OCI-LY3 (cell line): Measurements from ENCODE around the gene CTSW.

Source experiments
- H2AFZ ChIP-seq: fragments of 200-600, 300-600 bp; shearing (Covaris generic); 2 replicates; pipeline ENCODE4 v1.6.0; 2014; ENCODE audit warnings: antibody characterized with exemption, low read depth, low read length
- H3K27ac ChIP-seq: fragments of 200-600, 300-600 bp; sonication (generic); 2 replicates; pipeline ENCODE4 v1.5.1; 2014; ENCODE audit warnings: mild to moderate bottlenecking, low read length, moderate library complexity, mixed read lengths
- H3K27me3 ChIP-seq: fragments of 200-600, 300-600 bp; sonication (generic); 2 replicates; pipeline ENCODE4 v1.6.1; 2014; ENCODE audit warnings: low read depth, low read length, mixed read lengths
- H3K36me3 ChIP-seq: fragments of 200-600, 300-600 bp; sonication (generic); replicated peaks from 2 replicates; pipeline ENCODE3; 2014; ENCODE audit warnings: low read depth, low read length, mixed read lengths
- H3K4me1 ChIP-seq: fragments of 300-600, 200-600 bp; sonication (generic); 2 replicates; pipeline ENCODE4 v1.6.1; 2014; ENCODE audit warnings: low read length, mixed read lengths
- H3K4me2 ChIP-seq: fragments of 200-600, 300-600 bp; sonication (generic); 2 replicates; pipeline ENCODE4 v1.6.1; 2014; ENCODE audit warnings: low read length, mixed read lengths
- H3K4me3 ChIP-seq: fragments of 300-600, 200-600 bp; sonication (generic); 2 replicates; pipeline ENCODE4 v1.5.1; 2014; ENCODE audit warnings: antibody characterized with exemption, mild to moderate bottlenecking, low read length, moderate library complexity
- H3K79me2 ChIP-seq: fragments of 300-600, 200-600 bp; shearing (Covaris generic); 2 replicates; pipeline ENCODE4 v1.6.1; 2014; ENCODE audit warnings: mild to moderate bottlenecking, low read length, mixed read lengths
- H3K9ac ChIP-seq: fragments of 300-600, 200-600 bp; shearing (Covaris generic); 2 replicates; pipeline ENCODE4 v1.6.0; 2014; ENCODE audit warnings: mild to moderate bottlenecking, low read length, moderate library complexity
- H3K9me3 ChIP-seq: fragments of 200-600, 300-600 bp; shearing (Covaris generic); 2 replicates; pipeline ENCODE4 v1.6.1; 2014; ENCODE audit warnings: low read length, mixed read lengths; ENCODE audit not compliant: insufficient read depth
- H4K20me1 ChIP-seq: fragments of 200-600, 300-600 bp; sonication (generic); 2 replicates; pipeline ENCODE4 v1.6.1; 2016; ENCODE audit warnings: low read length, mixed read lengths; ENCODE audit not compliant: insufficient read depth
- CTCF ChIP-seq: fragments of 200-600, 300-600 bp; sonication (generic); IDR thresholded peaks from 2 replicates; pipeline ENCODE4 v1.5.1; 2014; ENCODE audit warnings: antibody characterized with exemption, low read length, low read depth
- EZH2phosphoT487 ChIP-seq: fragments of 200-600 bp; shearing (Covaris generic); IDR thresholded peaks from 2 replicates; pipeline ENCODE4 v1.6.1; 2018; ENCODE audit warnings: antibody characterized with exemption, mixed run types, low read depth

CTSW gene

GRCh38 chr11:65865550-65866172, 14.0 kb upstream of the CTSW start:
- Histone ChIP-seq H3K4me2 (no peak overlapping the region), H3K4me3 (no peak overlapping the region), H3K9me3 (no peaks in the 10 kb centered on the region), H3K9ac (no peak overlapping the region), H3K4me1 (peaks cover 9% of the 10 kb centered on the region), H3K79me2 (peaks cover 19% of the 10 kb centered on the region), H3K27ac (no peak overlapping the region), H3K27me3 (no peaks in the 10 kb centered on the region), H4K20me1 (no peaks in the 10 kb centered on the region; the same call in 1 of the 2 replicates), H3K36me3 (peaks cover 65% of the 10 kb centered on the region), H2AFZ (no peak overlapping the region)
- no peak for TF ChIP-seq EZH2phosphoT487
- no peak for TF ChIP-seq CTCF

- Histone ChIP-seq H2AFZ (no peak overlapping the region), H3K4me3 (no peak overlapping the region), H3K27me3 (no peaks in the 10 kb centered on the region), H3K27ac (no peak overlapping the region), H3K36me3 (peaks cover 62% of the 10 kb centered on the region), H3K9me3 (no peaks in the 10 kb centered on the region), H4K20me1 (no peaks in the 10 kb centered on the region; the same call in 1 of the 2 replicates), H3K4me1 (peaks cover 3% of the 10 kb centered on the region), H3K79me2 (peaks cover 9% of the 10 kb centered on the region), H3K4me2 (no peak overlapping the region), H3K9ac (no peak overlapping the region)
- no peak for TF ChIP-seq CTCF
Observed at GRCh38 chr11:65866509-65867283, 12.9 kb upstream of the CTSW start.

- Histone ChIP-seq H3K4me1 (no peaks in the 10 kb centered on the region), H3K27me3 (no peaks in the 10 kb centered on the region), H3K4me2 (no peak overlapping the region), H3K79me2 (peaks cover under 1% of the 10 kb centered on the region; the same call in 1 of the 2 replicates), H3K27ac (no peak overlapping the region), H3K36me3 (peaks cover 55% of the 10 kb centered on the region), H3K4me3 (no peak overlapping the region), H2AFZ (no peak overlapping the region), H4K20me1 (no peaks in the 10 kb centered on the region; the same call in 1 of the 2 replicates), H3K9me3 (no peaks in the 10 kb centered on the region), H3K9ac (no peak overlapping the region)
- TF ChIP-seq CTCF (no peak), EZH2phosphoT487 (no peak)
Observed at GRCh38 chr11:65867284-65868071, 12.2 kb upstream of the CTSW start.
